Islet precursor cell (in vitro differentiated cells): ENCODE data around the gene IPPK.
A peak's percentile ranks its signal among the peaks of the same experiment; 100 is the strongest.
"Not testable (repeated sequence)": the region's sequence is repeated elsewhere in the genome, so short reads cannot be mapped to it uniquely, and the experiment has no call there.

Experiments used
- DNase-seq: peaks from one replicate; pipeline ENCODE4 v3.0.0-alpha.2; 2018

Gene IPPK

DNA sequence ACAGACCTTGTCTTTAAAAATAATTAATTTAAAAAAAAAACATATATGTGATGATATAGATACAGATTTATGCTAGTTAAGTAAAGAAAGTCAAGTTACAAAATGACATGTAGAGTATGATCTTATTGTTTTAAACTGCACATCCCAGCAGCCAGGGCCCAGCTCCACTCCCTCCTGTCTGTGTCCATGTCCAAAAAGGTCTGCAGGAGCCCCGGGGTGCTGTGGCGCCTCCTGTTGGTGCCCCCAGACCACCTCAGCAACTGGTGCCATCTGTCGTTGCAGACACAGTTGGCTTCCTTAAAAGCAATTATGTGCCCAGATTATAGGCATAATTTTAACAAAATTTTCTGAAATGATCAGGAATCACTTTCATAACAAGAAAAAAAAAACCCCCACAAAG is 33.3 kb downstream of the IPPK start:
- DNase-seq: no peak

DNA sequence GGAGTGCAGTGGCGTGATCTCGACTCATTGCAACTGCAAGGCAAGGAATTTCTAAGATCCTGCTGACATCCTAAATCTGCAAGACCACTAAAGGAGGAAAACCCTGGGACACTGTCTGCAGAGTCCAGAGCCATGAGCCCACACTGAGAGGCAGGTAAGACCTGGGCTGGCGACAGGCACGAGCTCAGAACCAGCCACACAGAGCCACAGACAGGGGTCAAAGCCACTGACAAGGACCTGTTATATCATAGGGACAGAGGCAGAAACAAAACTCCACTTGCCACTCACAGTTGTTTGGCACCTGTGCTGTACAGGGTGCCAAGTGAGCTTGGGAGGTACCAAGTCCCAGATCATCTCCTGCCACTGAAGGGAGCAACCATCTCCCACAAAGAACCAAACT is 34.2 kb downstream of the IPPK start:
- DNase-seq: peak; percentile 40

- DNase-seq: peak; percentile 93
These were observed 35.0 kb downstream of the IPPK start for GRCh38 chr9:92634712-92635605.

DNA sequence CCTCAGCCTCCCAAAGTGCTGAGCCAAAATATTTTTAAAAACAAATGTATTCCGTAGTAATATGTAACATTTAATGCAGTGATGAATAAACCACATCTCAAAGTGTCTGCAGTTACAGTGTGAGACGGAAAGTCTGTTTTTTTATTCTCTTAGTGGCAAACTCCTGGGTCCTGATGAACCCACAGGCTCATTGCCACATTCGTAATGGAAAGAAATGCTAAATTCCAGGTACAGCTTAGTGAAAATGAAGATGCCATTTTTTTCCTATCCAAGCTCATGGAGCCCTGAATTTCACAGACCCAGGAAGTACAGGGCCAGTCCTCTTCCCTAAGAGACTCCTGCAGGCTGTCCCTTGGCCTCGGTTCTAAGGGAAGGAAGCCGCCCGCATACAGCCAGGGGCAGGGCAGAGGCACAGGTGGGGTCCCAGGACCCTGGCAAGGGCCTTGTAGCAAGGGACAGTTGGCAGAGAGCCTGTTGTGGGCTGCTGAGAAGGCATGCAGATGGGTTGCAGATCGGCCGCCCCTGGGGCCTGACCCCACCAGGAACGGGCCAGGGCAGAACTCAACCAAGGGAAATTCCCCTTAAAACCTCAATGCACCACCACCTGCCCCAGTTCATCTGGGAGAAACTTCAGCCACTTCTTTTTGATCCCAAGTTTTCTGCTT is 36.2 kb downstream of the IPPK start:
- no peak for DNase-seq

GRCh38 chr9:92632641-92633040 is 37.3 kb downstream of the IPPK start:
- no peak for DNase-seq

DNA sequence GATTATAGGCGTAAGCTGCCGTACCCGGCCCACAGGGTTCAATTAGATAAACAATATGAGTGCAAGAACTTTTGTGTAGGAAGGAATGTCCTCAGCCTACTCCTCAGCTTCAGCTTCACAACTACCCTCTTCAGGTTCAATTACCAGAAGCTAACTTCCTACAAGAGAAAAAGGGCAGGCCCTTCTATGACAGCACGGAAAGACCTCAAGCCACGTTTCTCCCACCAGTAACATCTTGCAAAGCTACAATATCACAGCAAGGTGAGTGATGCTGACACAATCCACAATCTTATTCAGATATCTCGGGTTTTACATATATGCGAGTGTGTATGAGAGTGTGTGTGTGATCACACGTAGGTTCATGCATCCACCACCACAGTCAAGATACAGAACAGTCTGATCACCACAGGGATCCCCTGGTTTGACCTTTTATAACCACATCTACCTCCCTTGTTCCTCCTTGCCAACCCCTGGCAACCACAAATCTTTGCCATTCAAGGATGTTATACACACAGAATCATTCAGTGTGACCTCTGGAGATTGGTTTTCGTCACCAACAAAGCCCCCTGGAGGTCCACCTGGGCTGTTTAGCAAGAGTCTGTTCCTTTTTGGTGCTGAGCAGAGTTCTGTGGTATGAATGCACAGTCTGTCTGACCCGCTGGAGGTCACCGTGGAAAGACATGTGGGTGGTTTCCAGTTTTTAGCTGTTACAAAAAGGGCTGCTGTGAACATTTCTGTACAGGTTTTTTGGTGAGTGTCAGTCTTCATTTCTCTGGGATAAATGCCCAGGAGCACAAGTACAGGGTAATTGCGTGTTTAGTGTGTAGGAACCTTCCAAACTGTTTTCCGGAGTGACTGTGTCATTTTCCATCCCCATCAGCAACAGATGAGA is 38.2 kb downstream of the IPPK start:
- DNase-seq: peak; percentile 30

- no peak for DNase-seq
These were observed 42.3 kb downstream of the IPPK start for GRCh38 chr9:92627651-92628050.

DNA sequence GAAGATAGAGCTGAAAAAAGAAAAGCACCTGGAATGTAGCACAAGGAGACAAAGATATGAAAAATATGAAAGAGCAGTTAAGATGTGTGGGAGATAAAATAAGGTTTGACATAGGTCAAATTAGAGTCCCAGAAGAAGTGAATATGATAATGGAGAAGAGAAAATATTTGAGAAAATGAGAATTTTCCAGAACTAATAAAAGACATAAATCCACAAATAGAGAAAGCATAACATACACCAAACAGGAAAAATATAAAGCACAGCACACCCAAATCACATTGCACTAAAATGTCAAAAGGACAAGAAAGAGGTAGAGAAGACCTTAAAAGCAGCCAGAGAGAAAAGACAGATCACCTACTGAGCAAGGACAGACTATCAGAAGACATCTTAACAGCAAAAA is 43.4 kb downstream of the IPPK start:
- DNase-seq: no peak

- not testable (repeated sequence) for DNase-seq
These were observed 46.0 kb downstream of the IPPK start for GRCh38 chr9:92623936-92624335.

GRCh38 chr9:92620845-92621244 is 49.1 kb downstream of the IPPK start:
- DNase-seq: no peak

DNA sequence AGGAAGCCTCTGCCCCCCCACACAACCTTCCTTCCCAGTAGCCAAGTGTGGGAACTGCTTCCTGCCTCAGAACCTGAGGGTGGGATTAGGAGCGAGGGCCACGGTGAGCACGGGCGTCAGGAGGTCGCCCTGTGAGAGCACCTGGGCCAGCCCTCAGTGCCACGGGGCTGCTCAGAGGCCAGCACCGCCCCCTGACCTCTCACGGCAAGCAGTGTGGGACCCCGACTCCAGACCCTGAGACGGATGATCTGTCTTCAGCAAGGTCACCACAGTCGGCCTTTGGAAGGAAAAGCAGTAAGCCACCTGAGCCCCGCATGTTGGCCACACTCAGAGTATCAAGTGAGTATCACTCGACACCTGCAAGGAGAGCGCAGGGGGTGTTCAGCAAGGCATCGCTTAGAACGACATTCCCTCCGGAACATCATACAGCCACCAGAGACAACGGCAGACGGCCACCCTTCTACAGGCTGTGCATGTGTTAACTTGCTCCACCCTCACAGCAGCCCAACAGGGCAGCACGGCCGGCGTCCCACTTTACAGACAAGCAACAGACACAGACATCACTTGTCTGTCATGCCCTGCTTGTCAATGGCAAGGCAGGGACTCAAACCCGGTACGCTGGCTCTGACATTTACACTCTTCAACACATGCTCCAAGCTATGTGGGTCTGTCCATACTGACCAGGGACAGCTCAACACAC is 50.2 kb downstream of the IPPK start:
- no peak for DNase-seq

DNA sequence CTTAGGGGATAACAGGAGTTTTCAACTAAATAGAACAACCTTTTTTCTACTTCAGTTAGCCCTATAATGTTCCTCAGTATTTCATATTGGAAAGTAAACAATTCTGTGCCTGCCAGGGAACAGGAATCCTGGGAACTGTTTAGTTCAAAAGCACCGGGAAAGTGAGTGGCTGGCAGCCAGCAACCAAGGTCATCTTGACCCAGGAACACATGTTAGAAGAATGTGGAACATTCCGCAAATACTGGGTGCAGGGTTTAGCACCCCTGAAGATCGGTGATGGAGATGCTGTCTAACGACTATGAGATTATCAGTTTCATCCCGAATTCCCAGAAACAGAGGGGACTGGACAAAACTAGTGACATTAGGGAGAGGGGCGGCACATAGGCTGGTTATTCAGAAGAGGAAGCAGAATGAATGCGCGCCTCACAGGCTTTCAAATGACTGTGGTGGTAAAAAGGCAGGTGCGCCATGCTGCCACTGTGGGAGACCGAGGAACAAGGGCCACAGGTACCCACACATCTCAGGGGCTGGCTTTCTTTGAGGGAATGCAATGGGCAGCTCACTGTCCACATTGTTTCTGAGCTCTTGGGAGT is 51.2 kb downstream of the IPPK start:
- DNase-seq: no peak

- DNase-seq: no peak
These were observed 51.9 kb downstream of the IPPK start for GRCh38 chr9:92617951-92618510.

DNA sequence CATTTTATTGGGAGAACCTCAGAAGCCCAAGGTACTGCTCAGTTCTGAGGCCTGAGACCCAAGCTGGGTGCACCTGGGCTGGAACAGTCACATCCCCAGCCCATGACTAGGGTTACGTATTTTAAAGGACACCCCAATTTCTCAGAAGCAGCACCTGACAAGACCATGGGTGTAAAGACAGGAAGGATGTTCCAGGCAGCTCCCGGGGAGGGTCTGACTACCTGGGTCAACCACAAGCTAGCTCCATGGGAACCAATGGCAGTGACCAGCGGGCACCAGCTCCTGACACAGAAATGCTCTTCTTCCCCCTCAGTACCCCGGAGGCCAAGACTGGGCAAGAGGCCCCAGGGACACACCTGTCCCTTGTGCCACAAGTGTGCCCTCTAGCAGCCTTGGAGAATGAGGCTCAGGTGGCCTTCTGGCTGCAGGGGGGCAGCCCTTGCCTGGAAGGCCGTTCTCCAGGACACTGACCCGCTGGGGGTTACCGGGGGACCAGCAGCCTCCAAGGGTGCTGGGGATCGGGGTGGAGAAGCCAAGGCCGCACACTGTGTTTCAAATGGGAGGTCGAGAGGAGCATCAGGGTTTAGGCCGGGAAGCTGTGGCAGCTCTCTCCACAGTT is 52.6 kb downstream of the IPPK start:
- DNase-seq: no peak

DNA sequence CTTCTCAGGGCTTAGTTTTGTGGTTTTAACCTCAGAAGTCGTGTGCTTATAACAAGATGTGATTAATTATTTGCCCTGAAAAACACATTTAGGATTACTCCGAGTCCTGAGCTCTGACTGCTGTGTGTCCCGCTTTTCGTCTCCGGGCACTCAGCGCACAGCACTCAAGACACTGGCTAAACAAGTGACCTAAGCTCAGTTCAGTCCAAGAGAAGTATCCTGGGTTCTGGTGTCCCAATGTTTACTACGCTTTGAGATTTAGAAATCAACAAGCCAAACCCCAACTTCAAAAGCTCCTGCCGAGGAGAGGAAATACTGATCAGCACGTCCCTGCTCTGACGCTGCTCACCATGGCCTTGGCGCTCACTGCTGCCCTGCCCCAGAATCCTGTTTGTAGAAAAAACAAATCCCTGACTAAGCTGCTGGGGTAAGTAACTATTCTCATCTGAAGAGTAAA is 53.2 kb downstream of the IPPK start:
- no peak for DNase-seq

GRCh38 chr9:92616199-92616641 is 53.7 kb downstream of the IPPK start:
- no peak for DNase-seq

DNA sequence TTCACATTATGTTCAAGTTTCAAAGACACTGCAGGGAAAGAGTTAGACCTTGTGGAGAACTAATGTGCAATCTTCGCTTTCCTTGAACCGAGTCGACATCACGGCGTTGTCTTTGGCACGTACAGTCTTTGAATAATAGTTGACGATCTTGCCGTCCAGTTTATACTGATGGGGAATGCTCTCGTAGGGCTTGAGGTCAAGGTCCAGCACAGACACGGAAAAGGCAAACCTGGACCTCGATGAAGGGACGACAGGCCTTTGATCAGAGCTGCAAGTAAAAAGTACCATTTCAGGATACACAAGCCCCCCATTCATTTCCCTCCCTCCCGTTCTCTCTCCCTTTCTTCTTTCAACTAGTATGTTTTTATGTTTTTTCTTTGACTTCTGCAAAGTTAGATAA is 54.1 kb downstream of the IPPK start:
- DNase-seq: no peak

GRCh38 chr9:92614763-92615461 is 55.0 kb downstream of the IPPK start:
- DNase-seq: no peak

- no peak for DNase-seq
These were observed 55.8 kb downstream of the IPPK start for GRCh38 chr9:92614123-92614510.

DNA sequence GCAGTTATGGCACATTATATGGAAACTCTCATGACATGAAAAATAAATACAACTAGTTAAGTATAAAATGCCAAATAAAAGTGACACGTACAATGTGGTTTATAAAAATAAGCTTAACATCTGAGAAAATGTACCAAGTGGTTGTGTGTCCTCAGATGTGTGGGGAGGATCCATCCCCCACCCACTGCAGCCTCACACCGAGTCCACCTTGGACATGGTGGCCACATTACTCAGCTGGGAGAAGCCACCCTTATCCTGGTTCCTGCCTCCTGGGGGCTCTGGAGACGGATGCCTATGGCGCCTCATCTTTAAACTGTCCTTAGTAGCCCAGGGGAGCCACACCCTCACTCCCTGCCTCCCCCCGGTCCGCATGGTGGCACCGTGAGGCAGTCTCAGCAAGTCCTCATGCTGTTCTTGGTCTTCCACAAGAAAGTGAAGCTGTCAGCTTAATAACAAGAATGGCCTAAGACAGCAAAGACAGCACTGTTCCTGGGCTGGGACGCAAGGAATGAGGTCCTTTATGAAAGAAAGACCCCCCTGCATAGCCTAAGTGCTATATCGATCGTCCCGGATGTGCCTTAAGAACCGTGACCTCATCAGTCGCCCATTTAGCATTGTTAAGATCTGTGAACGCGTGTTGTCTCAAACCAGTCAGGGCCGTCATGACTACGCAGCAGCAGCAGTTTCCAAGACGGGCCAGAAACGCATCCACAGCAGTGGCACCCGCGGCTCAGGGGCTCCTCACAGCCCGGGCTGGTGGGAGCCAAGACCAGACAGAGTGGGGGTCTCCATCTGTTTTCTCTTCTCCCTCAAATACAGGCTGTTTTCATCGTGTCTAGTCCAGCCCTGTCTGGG is 56.4 kb downstream of the IPPK start:
- no peak for DNase-seq
